AG09319 (cell line): ENCODE measurements around the gene ALPG.
"Not testable (repeated sequence)": the region's sequence is repeated elsewhere in the genome, so short reads cannot be mapped to it uniquely, and the experiment has no call there.

ENCODE experiments used
- DNase-seq: peaks from one replicate; pipeline ENCODE4 v3.0.0-alpha.2; 2010; ENCODE audit warnings: low read depth; ENCODE audit errors: extremely low read depth
- CTCF ChIP-seq: IDR thresholded peaks from 2 replicates; pipeline ENCODE4 v1.5.1; 2011; ENCODE audit warnings: low read depth, mild to moderate bottlenecking, inconsistent platforms, low read length, moderate library complexity

Gene ALPG

GRCh38 chr2:232400256-232401015 is 6.2 kb upstream of the ALPG start:
- TF ChIP-seq CTCF: no peak
- DNase-seq: no peak

GRCh38 chr2:232402518-232402917 is 4.1 kb upstream of the ALPG start:
- TF ChIP-seq CTCF: no peak
- no peak for DNase-seq

DNA sequence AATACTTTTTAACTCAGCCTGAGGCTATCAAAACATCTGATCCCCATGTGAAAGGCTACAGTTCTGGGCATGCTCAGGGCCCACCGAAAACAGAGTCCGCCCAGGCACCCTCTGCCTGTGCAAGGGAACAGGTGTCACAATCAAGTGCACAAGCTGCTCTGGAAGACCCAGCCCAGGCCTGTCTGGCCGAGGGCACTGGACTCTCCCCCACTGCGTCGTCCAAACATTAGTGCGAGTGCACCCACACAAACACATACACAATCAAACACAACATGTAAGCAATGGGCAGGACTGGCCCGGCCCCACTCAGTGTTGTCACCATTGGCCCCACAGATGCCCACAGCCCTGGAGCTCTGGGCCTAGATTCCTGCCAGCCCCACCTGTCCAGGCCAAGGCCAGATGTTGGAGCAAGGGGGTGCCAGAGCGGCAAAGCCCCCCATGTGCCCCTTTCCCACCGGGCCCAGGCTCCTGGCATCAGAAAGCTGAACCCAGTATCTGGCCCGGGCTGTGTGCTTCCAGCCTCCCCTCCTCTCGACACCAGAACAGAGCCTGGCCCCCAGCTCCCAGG is 617 bp upstream of the ALPG start:
- TF ChIP-seq CTCF: no peak
- no peak for DNase-seq

- DNase-seq: not testable (repeated sequence)
Observed at GRCh38 chr2:232407428-232408150, 945 bp downstream of the ALPG start.

DNA sequence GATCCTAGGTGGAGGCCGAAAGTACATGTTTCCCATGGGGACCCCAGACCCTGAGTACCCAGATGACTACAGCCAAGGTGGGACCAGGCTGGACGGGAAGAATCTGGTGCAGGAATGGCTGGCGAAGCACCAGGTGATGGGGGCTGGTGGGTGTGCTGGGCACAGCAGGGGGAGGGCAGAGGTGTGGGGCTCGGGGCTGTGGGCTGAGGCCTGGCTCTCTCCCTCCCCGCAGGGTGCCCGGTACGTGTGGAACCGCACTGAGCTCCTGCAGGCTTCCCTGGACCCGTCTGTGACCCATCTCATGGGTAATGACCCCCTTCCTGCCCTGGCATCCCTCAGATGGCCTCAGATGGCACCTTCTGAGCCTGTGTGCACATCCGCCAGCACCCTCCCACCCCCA is 1.6 kb downstream of the ALPG start:
- DNase-seq: not testable (repeated sequence)

- DNase-seq: not testable (repeated sequence)
Observed at GRCh38 chr2:232409617-232410016, 3.0 kb downstream of the ALPG start.

- no peak for DNase-seq
- TF ChIP-seq CTCF: no peak
Observed at GRCh38 chr2:232410238-232410900, 3.7 kb downstream of the ALPG start.

- TF ChIP-seq CTCF: no peak
Observed at GRCh38 chr2:232411901-232412629, 5.4 kb downstream of the ALPG start.

More at GRCh38 chr2:232411901-232412629, 5.4 kb downstream of the ALPG start:
- no peak for DNase-seq
